COLO829 (cell line): ENCODE data around the gene MRPL52.
"Not testable (repeated sequence)": the region's sequence is repeated elsewhere in the genome, so short reads cannot be mapped to it uniquely, and the experiment has no call there.

Experiments used
- DNase-seq: peaks from one replicate; pipeline ENCODE4 v3.0.0; 2012; ENCODE audit warnings: low spot score

The MRPL52 gene

DNA sequence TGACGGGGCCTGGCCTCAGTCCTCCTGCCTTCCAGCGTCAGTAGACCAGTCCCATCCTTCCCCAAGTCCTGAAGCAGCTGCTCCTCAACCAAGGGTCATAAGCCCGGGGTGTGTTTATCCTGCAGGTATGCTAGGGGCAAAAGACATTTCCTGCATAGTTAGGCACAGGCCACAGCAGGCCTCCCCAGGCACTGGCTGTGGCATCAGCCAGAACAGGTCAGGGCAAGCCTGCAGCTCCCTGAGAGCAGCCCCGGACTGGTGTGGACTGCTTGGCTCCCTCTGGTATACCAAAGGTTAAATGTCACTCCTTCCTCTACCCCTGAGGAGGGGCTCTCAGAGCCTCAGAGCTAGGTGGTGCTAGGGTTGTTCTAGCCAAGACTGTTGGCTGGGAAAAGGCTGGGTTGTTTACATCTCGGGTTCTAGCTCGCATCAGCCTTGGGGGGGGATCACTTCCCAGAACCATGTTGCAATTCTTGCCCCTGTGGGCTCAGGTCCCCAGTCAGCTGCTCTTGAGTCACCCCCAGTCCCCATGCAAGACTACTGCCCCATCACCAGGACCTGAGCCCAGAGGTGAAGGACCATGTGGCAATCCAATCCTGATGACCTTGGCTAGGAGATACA lies 9.6 kb downstream of the MRPL52 start:
- no peak for DNase-seq

DNA sequence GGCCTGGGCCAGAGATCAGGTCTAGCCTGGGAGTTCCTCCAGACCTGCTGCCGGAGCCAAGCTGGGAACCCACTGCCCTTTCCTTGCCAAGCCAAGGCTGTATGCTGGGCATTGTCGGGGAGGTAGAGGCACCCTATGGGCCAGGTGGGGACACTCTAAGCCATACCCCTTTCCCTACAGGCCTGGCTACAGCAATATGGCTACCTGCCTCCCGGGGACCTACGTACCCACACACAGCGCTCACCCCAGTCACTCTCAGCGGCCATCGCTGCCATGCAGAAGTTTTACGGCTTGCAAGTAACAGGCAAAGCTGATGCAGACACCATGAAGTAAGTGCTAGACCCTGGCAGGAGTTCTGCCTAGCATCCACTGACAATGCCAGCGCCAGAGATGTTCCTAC lies 11.6 kb downstream of the MRPL52 start:
- no peak for DNase-seq

DNA sequence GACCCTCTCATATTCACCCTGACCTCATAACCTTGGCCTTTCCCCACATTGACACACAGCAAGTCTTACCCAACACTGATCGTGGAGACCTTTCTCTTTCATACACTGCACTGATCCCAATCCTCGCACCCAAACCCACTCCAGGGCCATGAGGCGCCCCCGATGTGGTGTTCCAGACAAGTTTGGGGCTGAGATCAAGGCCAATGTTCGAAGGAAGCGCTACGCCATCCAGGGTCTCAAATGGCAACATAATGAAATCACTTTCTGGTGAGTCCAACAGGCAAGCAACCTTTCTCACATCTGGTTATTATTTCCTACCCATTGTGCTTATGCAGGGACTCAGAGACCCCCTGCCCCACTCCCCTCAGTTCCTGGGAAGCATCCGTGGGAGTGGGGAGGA lies 12.1 kb downstream of the MRPL52 start:
- DNase-seq = no peak

DNA sequence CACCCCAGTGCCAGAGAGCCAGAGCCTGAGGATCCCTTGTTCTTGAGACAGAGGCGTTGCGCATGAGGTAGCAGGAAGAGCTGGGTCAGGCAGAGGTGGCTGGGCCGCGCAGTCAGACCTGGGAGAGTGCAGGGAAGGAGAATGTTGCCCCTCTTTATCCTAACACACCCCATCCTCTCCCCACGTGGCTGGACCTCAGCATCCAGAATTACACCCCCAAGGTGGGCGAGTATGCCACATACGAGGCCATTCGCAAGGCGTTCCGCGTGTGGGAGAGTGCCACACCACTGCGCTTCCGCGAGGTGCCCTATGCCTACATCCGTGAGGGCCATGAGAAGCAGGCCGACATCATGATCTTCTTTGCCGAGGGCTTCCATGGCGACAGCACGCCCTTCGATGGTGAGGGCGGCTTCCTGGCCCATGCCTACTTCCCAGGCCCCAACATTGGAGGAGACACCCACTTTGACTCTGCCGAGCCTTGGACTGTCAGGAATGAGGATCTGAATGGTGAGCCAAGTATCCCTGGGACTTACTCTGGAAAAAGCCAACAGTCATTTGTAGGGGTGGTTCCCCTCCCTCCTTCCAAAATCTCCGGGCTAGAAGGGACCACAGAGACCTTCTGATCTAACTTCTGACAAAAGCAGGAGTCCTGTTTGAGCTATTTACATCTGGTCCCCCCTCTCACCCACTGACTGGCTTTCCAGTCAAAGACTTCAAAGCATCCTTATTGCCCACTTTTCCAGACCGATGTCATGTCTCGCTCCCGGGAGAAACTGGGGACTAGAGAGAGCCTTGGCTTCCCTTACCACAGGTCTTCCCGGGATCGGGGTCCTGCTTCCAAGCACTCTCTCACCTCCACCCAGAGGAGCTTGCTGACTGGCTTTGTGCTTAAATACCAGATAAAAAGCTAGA lies 12.8 kb downstream of the MRPL52 start:
- no peak for DNase-seq

DNA sequence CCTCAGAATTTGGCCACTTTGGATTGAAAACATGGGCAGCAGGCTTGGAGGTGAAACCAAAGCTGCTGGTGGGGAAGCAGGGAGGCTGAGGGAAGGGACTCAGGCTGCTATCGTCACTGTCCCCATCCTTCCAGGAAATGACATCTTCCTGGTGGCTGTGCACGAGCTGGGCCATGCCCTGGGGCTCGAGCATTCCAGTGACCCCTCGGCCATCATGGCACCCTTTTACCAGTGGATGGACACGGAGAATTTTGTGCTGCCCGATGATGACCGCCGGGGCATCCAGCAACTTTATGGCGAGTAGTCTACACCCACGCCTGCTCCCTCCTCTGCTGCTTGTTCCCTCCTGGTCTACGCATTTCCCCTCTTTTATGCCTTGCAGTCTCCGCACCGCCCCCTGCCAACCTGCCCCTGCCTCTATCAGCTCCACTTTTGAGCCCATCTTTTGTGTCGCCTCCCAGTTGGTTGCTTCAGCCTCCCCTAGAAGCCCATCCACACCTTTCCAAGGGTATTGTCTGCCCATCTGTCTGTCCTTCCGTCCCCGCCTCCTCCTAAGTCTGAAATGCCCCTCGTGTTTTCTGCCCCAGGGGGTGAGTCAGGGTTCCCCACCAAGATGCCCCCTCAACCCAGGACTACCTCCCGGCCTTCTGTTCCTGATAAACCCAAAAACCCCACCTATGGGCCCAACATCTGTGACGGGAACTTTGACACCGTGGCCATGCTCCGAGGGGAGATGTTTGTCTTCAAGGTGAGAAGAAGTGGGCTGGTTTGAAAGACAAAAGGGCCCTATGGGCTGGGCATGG lies 13.6 kb downstream of the MRPL52 start:
- no peak for DNase-seq

DNA sequence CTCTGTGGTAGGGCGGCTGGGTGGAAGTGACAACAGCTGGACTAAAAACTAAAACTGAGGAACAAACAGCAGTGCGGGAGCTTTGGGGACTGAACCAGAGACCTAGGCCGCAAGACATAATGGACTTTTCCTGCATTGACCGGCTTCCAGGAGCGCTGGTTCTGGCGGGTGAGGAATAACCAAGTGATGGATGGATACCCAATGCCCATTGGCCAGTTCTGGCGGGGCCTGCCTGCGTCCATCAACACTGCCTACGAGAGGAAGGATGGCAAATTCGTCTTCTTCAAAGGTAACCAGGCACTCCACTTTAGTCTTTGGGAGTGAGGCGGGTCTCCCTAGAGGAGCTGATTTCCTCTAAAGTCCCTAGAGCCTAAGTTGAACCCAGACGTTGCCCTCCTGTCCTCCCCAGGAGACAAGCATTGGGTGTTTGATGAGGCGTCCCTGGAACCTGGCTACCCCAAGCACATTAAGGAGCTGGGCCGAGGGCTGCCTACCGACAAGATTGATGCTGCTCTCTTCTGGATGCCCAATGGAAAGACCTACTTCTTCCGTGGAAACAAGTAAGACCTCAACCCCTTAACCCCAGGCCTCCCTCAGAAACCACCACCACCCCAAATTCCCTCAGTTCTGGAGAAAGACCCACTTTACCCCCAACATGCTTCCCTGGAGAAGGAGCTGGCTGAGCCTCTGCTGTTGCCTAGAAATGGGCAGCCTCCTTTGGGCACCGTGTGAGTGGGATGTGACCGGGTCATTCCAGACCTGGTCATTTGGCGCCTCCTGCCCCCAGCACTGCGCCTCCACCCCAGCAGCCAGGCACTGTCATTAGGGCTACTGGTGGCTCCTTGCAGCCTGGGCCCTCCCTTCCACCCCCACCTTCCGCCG lies 14.8 kb downstream of the MRPL52 start:
- no peak for DNase-seq

DNA sequence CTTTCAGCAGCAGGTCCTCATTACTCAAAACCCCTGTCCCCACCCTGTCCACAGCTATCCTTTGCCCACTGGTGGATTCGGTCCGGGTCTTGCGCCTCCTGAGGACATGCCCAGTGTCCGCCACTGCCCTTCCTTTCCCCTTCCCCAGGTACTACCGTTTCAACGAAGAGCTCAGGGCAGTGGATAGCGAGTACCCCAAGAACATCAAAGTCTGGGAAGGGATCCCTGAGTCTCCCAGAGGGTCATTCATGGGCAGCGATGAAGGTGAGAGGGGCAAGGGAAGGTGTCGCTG lies 15.4 kb downstream of the MRPL52 start:
- DNase-seq = no peak

DNA sequence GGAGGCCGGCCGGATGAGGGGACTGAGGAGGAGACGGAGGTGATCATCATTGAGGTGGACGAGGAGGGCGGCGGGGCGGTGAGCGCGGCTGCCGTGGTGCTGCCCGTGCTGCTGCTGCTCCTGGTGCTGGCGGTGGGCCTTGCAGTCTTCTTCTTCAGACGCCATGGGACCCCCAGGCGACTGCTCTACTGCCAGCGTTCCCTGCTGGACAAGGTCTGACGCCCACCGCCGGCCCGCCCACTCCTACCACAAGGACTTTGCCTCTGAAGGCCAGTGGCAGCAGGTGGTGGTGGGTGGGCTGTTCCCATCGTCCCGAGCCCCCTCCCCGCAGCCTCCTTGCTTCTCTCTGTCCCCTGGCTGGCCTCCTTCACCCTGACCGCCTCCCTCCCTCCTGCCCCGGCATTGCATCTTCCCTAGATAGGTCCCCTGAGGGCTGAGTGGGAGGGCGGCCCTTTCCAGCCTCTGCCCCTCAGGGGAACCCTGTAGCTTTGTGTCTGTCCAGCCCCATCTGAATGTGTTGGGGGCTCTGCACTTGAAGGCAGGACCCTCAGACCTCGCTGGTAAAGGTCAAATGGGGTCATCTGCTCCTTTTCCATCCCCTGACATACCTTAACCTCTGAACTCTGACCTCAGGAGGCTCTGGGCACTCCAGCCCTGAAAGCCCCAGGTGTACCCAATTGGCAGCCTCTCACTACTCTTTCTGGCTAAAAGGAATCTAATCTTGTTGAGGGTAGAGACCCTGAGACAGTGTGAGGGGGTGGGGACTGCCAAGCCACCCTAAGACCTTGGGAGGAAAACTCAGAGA lies 16.3 kb downstream of the MRPL52 start:
- no peak for DNase-seq

DNA sequence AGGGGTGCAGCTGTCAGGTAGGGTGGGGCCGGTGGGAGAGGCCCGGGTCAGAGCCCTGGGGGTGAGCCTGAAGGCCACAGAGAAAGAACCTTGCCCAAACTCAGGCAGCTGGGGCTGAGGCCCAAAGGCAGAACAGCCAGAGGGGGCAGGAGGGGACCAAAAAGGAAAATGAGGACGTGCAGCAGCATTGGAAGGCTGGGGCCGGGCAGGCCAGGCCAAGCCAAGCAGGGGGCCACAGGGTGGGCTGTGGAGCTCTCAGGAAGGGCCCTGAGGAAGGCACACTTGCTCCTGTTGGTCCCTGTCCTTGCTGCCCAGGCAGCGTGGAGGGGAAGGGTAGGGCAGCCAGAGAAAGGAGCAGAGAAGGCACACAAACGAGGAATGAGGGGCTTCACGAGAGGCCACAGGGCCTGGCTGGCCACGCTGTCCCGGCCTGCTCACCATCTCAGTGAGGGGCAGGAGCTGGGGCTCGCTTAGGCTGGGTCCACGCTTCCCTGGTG lies 17.2 kb downstream of the MRPL52 start:
- DNase-seq = no peak

DNA sequence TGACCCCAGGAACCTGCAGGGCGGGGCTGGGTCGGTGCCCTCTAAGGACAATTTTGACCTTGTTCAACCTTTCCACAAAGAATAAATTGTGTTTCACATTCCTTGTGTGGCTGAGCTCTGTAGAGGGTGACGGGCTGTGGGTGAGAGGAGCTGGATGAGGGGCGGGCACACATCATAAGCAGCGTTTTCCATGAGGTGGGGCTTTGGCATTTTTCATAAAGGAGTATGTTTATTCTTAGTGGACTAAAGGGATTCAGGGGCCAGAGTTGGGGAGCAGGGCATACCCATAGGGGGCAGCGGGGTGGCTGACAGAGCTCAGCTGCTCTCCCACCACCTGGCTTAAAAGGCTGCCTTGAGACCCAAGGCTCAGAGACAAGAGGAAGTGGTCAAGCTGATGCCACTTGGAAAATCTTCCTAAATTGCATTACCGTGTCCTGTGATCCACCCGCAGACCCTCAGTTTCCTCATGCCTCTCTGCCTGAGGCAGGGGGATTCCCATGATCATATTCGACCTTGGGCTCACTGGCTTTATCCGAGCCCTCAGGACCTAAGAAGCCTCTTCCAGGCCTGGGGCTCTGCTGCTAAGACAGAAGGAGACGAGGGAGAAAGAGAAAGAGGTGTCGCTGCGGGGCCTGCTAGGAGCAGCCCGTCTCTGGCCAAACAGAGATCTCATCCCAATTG lies 18.1 kb downstream of the MRPL52 start:
- DNase-seq = no peak

DNA sequence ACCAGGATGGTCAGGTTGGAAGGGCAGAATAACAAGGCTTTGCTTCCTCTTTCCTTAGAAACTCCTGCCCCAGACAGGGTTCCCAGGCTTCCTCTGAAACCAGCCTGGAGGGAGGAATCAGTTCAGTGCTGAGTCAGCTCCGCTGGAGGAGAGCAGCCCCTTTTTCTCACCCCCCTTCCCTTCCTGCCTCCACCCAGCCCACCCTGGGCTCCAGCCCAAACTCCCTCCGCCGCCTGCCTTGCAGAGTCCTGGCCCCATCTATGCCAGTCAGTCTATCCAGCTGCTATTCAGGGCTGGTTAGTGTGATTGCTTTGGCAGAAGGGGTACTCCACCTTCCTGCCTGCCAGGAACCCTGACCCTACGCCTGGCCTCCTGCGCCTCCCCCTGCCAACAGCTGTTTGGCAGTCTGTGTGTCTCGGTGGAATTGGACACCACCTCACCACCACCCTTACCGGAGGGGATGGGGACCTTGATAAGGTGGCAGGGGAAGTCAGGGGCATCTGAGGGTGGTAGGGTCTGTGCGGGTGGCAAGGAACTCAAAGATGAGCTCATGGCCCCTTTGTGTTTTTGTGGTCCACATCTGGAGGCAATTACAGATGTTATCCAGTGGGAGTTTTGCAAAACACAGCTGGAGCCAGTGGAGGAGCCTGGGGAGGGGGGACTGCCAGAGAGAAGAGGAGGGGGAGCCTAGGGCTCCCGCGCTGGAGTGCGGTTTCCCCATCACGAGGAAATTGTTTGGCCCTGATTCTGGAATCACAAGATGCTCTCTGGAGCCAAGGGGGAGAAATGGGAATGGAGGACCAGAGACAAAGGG lies 18.9 kb downstream of the MRPL52 start:
- DNase-seq = peak; percentile 62

DNA sequence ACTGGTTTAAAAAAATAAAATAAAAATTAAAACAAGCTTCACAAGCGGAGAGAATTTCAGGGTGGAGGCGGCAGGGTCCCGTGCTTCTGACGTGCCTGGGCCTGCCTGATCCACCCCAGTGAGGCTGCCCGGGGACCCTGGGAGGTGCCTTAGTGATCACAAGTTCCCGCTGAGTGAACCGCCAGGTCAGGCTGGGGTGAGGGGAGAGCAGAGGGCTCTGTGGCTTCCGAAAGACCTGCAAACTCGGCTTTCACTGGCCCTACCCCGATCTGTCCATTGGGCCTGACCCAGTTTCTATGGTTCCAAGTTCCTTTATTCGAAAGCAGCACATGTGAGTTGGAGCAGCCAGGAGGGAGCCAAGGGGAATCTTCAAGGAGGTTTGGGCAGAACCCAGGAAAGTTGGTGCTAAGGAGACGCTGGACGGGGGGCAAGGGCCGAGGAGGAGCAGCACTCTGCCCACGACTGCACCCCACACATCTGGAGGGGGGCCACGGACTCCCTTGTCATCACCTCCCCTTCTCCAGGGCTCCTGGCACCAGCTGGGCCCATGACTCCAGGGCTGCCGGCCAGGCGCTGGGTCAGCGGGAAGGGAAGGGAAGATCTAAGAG lies 19.6 kb downstream of the MRPL52 start:
- DNase-seq = no peak

DNA sequence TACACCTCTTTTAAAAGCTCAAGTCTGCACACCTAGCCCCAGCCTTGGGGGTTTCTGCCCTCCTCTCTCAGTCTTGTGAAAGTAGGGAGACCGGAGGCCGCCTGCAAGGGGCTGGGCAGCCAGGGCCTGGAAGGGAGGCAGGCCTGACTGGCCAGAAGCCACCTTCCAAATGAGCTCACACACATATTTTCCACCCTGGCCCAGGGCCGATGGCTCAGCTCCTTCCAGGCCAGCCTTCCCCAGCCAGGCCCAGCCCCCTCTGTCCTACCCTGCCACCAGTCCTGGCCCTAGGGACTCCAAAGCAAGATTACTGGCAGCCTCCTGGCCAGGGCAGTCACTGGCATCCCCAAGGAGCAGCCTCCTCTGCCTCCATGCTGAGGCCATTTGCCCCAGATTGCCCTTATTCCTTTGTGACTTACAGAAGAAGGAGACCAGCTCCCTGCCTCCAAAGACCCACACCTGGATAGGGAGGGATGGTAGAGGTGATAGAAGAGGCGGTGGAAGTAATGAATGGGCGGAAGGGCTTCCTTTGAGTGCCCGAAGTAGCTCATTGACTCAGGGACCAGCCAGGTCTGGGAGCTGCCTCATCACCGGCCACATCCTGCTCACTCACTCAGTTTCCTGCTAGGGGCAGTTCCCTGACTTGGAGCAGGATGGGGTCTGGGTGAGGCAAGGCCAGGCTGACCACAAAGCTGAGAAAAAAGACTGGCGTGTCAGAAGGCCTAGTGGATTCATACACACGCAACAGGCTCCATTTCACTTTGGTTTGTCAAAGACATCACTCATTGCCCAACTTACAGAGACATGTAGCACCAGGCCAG lies 21.5 kb downstream of the MRPL52 start:
- DNase-seq = no peak

DNA sequence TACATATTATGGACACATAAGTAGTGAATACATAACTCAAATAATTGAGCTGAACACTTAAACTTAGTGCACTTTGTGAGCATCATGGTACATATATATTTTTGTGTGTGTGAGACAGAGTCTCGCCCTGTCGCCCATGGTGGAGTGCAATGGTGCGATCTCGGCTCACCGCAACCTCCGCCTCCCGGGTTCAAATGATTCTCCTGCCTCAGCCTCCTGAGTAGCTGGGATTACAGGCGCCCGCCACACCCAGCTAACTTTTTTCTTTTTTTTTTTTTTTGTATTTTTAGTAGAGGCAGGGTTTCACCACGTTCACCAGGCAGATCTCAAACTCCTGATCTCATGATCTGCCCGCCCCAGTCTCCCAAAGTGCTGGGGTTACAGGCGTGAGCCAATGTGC lies 22.5 kb downstream of the MRPL52 start:
- not testable (repeated sequence) for DNase-seq

DNA sequence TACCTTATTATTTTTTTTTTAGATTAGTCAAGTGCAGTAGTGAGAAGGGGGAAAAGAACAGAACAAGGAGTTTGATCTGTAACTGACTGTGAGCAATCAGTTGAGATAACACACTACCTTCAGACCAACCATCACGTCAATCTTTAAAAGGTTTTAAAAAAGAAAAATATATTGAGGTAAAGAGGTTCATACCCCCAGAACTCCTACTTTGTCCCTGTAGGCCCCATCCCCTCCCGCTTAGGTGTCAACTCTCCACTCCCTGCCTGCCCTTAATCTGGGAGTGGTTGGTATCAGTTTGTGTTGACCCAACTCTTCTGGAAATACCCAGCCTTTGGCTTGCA lies 22.9 kb downstream of the MRPL52 start:
- DNase-seq = no peak

DNA sequence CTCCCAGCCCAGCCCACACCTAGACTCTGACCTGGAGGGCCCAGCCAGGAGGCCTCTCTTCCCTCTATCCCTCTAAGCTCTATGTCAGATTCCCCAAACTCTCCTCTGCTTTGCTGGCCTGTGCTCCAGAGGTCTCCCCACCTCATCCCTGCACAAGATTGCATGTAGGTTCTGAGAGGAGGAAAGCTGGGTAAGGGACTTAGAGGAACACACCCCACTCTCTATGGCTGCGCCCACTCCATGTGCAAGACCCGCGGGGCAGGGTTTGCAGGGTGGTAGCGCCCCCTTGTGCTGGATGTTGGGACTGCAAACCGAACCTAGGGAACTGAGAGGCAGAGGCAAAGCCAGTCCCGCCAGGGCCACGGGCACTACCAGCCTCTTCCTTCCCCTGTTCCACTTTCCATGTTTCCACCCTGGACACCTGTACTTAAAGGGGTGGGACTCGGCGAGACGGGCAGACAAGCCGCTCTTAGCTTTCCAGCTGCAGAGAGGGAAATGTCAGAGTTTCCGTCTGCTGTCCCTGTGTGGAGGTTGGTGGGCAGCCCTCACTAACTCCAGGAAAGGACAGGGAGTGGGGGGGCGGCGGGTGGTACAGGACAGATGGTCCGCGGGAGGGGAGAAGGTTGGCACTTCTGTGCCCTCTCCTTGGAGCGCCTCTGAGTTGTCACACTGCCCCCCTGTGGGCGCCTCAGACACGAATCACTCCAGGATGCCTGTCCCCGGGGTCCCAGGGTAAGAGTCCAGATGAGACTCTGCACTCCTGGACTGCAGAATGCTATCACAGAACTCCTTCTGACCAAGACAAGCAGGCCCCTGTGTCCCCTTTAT lies 23.5 kb downstream of the MRPL52 start:
- DNase-seq = peak; percentile 56

DNA sequence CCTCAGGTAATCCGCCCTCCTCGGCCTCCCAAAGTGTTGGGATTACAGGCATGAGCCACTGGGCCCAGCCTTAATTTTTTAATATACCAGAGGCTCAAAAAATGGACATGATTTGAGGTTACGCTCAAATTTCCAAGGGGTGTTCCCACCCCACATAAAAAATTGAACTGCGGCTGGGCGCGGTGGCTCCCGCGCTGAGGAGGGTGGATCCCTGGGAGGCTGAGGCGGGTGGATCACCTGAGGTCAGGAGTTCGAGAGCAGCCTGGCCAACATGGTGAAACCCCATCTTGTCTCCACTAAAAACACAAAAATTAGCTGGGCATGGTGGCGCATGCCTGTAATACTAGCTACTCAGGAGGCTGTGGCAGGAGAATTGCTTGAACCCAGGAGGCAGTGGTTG lies 24.6 kb downstream of the MRPL52 start:
- DNase-seq = not testable (repeated sequence)
